H1 (cell line): ENCODE data around the gene CX3CR1. TPM values are rescaled to one million over a fixed set of nuclear protein-coding genes. Genes with fewer than 3 reads are reported as not detected.

Source experiments
- CTCF ChIA-PET: fragments of 300-600 bp; sonication (Branson Sonifier 250); formaldehyde crosslinking; loops from one replicate; lab custom pipeline; 2021; ENCODE audit not compliant: partially characterized antibody; lab: Charles Lee
- POLR2A ChIA-PET: fragments of 300-600 bp; sonication (Branson Sonifier 250); formaldehyde crosslinking; loops from one replicate; lab custom pipeline; 2021; ENCODE audit warnings: inconsistent platforms; ENCODE audit not compliant: partially characterized antibody; lab: Charles Lee
- DNase-seq, 2 experiments: peaks; one replicate each; pipeline versions ENCODE4 v3.0.0 to v3.0.0-alpha.2; 2010 to 2022; ENCODE audit warnings: low spot score in 2 of 2, low read depth in 1 of 2, mixed read lengths in 1 of 2
- FAIRE-seq: peaks from 2 replicates; lab custom pipeline; 2011; peaks lifted over from hg19 to GRCh38; lab: Jason Lieb, UNC
- H2AFZ ChIP-seq: 2 replicates; pipeline ENCODE4 v1.8.1; 2012; ENCODE audit warnings: low read length, inconsistent platforms
- H2AK5ac ChIP-seq: 2 replicates; pipeline ENCODE4 v1.6.1; 2013; ENCODE audit warnings: low read depth, low read length
- H2BK120ac ChIP-seq: replicated peaks from 2 replicates; pipeline ENCODE3; 2013; ENCODE audit warnings: low read depth, low read length, inconsistent platforms
- H2BK12ac ChIP-seq: 2 replicates; pipeline ENCODE4 v1.6.1; 2013; ENCODE audit warnings: low read depth, low read length
- H2BK15ac ChIP-seq: 2 replicates; pipeline ENCODE4 v1.6.1; 2013; ENCODE audit warnings: low read length
- H2BK20ac ChIP-seq: 2 replicates; pipeline ENCODE4 v1.6.1; 2013; ENCODE audit warnings: low read length
- H2BK5ac ChIP-seq: 2 replicates; pipeline ENCODE4 v1.6.1; 2013; ENCODE audit warnings: low read depth, low read length
- H3K14ac ChIP-seq: 2 replicates; pipeline ENCODE4 v1.6.1; 2013; ENCODE audit warnings: inconsistent platforms; ENCODE audit not compliant: insufficient read length
- H3K18ac ChIP-seq: 2 replicates; pipeline ENCODE4 v1.6.1; 2013; ENCODE audit warnings: low read length; ENCODE audit errors: extremely low read depth
- H3K23ac ChIP-seq: 2 replicates; pipeline ENCODE4 v1.6.1; 2013; ENCODE audit warnings: inconsistent platforms; ENCODE audit not compliant: insufficient read length
- H3K23me2 ChIP-seq: 2 replicates; pipeline ENCODE4 v1.6.1; 2013; ENCODE audit warnings: low read depth, low read length
- H3K27ac ChIP-seq: 2 replicates; pipeline ENCODE4 v1.6.1; 2011; ENCODE audit warnings: low read depth, low read length, inconsistent platforms
- H3K27me3 ChIP-seq, 4 experiments: replicated peaks in 1 of 4; 1 replicate in 1 of 4; 2 replicates in 3 of 4; pipeline versions ENCODE4 v1.6.1 to v1.8.1; 2011 to 2013; ENCODE audit warnings: low read length in 3 of 4, mild to moderate bottlenecking in 3 of 4, inconsistent platforms in 2 of 4, mixed read lengths in 2 of 4, moderate library complexity in 1 of 4; ENCODE audit not compliant: control insufficient read depth in 3 of 4, insufficient read depth in 3 of 4; ENCODE audit errors: extremely low read depth in 1 of 4
- H3K36me3 ChIP-seq, 4 experiments: 2 replicates each; pipeline versions ENCODE4 v1.6.1 to v1.8.1; 2011 to 2013; ENCODE audit warnings: mild to moderate bottlenecking in 4 of 4, low read length in 3 of 4, moderate library complexity in 2 of 4, control low read depth in 1 of 4, inconsistent platforms in 1 of 4; ENCODE audit not compliant: insufficient read depth in 4 of 4, control insufficient read depth in 2 of 4
- H3K4ac ChIP-seq: replicated peaks from 2 replicates; pipeline ENCODE3; 2013; ENCODE audit warnings: low read length, low read depth, mixed read lengths, inconsistent platforms; ENCODE audit not compliant: insufficient read length
- H3K4me1 ChIP-seq, 4 experiments: replicated peaks in 1 of 4; 1 replicate in 1 of 4; 2 replicates in 3 of 4; pipeline versions ENCODE4 v1.6.1 to v1.8.1; 2011 to 2013; ENCODE audit warnings: low read length in 3 of 4, inconsistent platforms in 2 of 4, mixed read lengths in 1 of 4; ENCODE audit not compliant: insufficient read depth in 4 of 4, control insufficient read depth in 3 of 4
- H3K4me2 ChIP-seq, 2 experiments: 2 replicates each; pipeline versions ENCODE4 v1.6.1 to v1.8.1; 2011 to 2013; ENCODE audit warnings: low read depth in 2 of 2, low read length in 2 of 2, control low read depth in 1 of 2, inconsistent platforms in 1 of 2, mild to moderate bottlenecking in 1 of 2; ENCODE audit not compliant: insufficient read depth in 1 of 2
- H3K4me3 ChIP-seq, 4 experiments: fragments of 200-600, 300-600 bp in 1 of 4; sonication (generic), shearing (Covaris generic), sonication (Bioruptor Twin) in 1 of 4; 2 replicates each; pipeline versions ENCODE4 v1.5.1 to v1.8.1; 2011 to 2016; ENCODE audit warnings: low read length in 4 of 4, low read depth in 3 of 4, control low read depth in 2 of 4, inconsistent platforms in 2 of 4, mild to moderate bottlenecking in 2 of 4, mixed read lengths in 1 of 4, moderate library complexity in 1 of 4; ENCODE audit not compliant: insufficient read depth in 2 of 4; ENCODE audit errors: extremely low read depth in 1 of 4
- H3K56ac ChIP-seq: replicated peaks from 2 replicates; pipeline ENCODE3; 2013; ENCODE audit warnings: low read depth, mild to moderate bottlenecking, mixed read lengths, low read length, inconsistent platforms; ENCODE audit not compliant: insufficient read length
- H3K79me1 ChIP-seq: 2 replicates; pipeline ENCODE4 v1.6.1; 2013; ENCODE audit warnings: low read depth, low read length, control low read depth
- H3K79me2 ChIP-seq, 2 experiments: 2 replicates each; pipeline versions ENCODE4 v1.6.1 to v1.8.1; 2012 to 2013; ENCODE audit warnings: low read length in 2 of 2, mild to moderate bottlenecking in 2 of 2, inconsistent platforms in 1 of 2; ENCODE audit not compliant: insufficient read depth in 2 of 2, control insufficient read depth in 1 of 2
- H3K9ac ChIP-seq, 4 experiments: replicated peaks in 1 of 4; 1 replicate in 1 of 4; 2 replicates in 3 of 4; pipeline versions ENCODE4 v1.6.1 to v1.8.1; 2011 to 2013; ENCODE audit warnings: low read depth in 3 of 4, low read length in 3 of 4, control low read depth in 2 of 4, mild to moderate bottlenecking in 2 of 4, moderate library complexity in 2 of 4, inconsistent platforms in 1 of 4; ENCODE audit errors: extremely low read depth in 1 of 4
- H3K9me3 ChIP-seq, 2 experiments: 2 replicates each; pipeline versions ENCODE4 v1.6.1 to v1.8.1; 2012 to 2013; ENCODE audit warnings: mild to moderate bottlenecking in 2 of 2, moderate library complexity in 2 of 2, control low read depth in 1 of 2, inconsistent platforms in 1 of 2, low read depth in 1 of 2, low read length in 1 of 2, mixed read lengths in 1 of 2; ENCODE audit not compliant: insufficient read depth in 2 of 2
- H4K20me1 ChIP-seq, 2 experiments: replicated peaks in 1 of 2; 2 replicates each; pipeline versions ENCODE3 to v1.8.1; 2011 to 2013; ENCODE audit warnings: inconsistent platforms in 2 of 2, low read length in 2 of 2, mild to moderate bottlenecking in 1 of 2; ENCODE audit not compliant: insufficient read depth in 2 of 2, control insufficient read depth in 1 of 2
- H4K5ac ChIP-seq: 2 replicates; pipeline ENCODE4 v1.6.1; 2013; ENCODE audit warnings: low read length, low read depth, mixed read lengths, inconsistent platforms; ENCODE audit not compliant: insufficient read length
- H4K8ac ChIP-seq: 2 replicates; pipeline ENCODE4 v1.8.0; 2013; ENCODE audit warnings: mild to moderate bottlenecking, moderate library complexity, low read length, inconsistent platforms; ENCODE audit not compliant: insufficient read depth; ENCODE audit errors: extremely low read depth
- H4K91ac ChIP-seq: replicated peaks from 2 replicates; pipeline ENCODE3; 2013; ENCODE audit warnings: low read length, mixed read lengths, inconsistent platforms; ENCODE audit not compliant: insufficient read length
- ASH2L ChIP-seq: fragments of 200-600, 300-600 bp; sonication (generic); IDR thresholded peaks from one replicate; pipeline ENCODE4 v1.7.1; 2017; ENCODE audit warnings: low read length
- BRCA1 ChIP-seq: IDR thresholded peaks from 2 replicates; pipeline ENCODE4 v1.6.1; 2012; ENCODE audit warnings: low read depth, low read length, improper control_type of control experiment
- HDAC6 ChIP-seq: IDR thresholded peaks from one replicate; pipeline ENCODE4 v1.7.1; 2012; ENCODE audit warnings: low read depth, mild to moderate bottlenecking, inconsistent platforms, low read length, moderate library complexity
- RBBP5 ChIP-seq: IDR thresholded peaks from 2 replicates; pipeline ENCODE4 v1.7.1; 2012; ENCODE audit warnings: low read depth, mild to moderate bottlenecking, inconsistent platforms, low read length, moderate library complexity, borderline replicate concordance
- SRF ChIP-seq: IDR thresholded peaks from 2 replicates; pipeline ENCODE4 v1.6.1; 2011; ENCODE audit warnings: mild to moderate bottlenecking, low read depth, low read length, moderate library complexity
- TAF7 ChIP-seq: optimal IDR thresholded peaks from 2 replicates; pipeline ENCODE3; 2011; ENCODE audit warnings: low read depth, mild to moderate bottlenecking, inconsistent platforms, low read length, moderate library complexity, borderline replicate concordance
- WGBS, 2 experiments: shearing (Covaris generic) in 1 of 2; methylation state at CpG; one replicate each; pipeline versions ENCODE4 v1.1.6 to v1.1.7; 2013 to 2015; ENCODE audit warnings: low lambda C conversion rate in 2 of 2, mixed read lengths in 2 of 2, inconsistent platforms in 1 of 2, low coverage in 1 of 2, missing lambda C conversion rate in 1 of 2; ENCODE audit not compliant: insufficient replicate concordance in 2 of 2, insufficient coverage in 1 of 2, insufficient read length in 1 of 2; ENCODE audit errors: extremely low coverage in 1 of 2, missing lambda C conversion rate in 1 of 2; 5-methylcytosine and 5-hydroxymethylcytosine counted together
- polyA plus RNA-seq, 7 experiments: library from polyadenylated mRNA; depleted of rRNA in 3 of 7; stranded (reverse) in 5 of 7; unstranded in 2 of 7; fragments of >200 nt in 5 of 7; fragments of 200-250 nt in 2 of 7; gene quantifications; 1 replicate in 5 of 7; 2 replicates in 1 of 7; 4 replicates in 1 of 7; pipeline versions ENCODE4 v1.2.1 to v1.2.3, GENCODE V29; 2011 to 2013; ENCODE audit warnings: missing spikeins in 2 of 7, mixed read lengths in 2 of 7
- total RNA-seq: library from RNA; stranded (reverse); fragmentation: NEBNext Ultra II Directional; extraction: Animal tissue kit (Norgen Biotek cat#: 25700); gene quantifications from 2 replicates; pipeline ENCODE4 v1.2.1, GENCODE V29; 2021

Gene CX3CR1
- total and polyA plus RNA-seq, 2 of the 8 experiments (the other 6 are each of a cell fraction or from before 2014, with no cell fraction given) = 0.08 TPM; not detected in 1

- no peak overlapping the region for H2BK15ac ChIP-seq
- no peak overlapping the region for H2BK120ac ChIP-seq
- CTCF ChIA-PET = interaction anchor here (0.7 to 30.1 kb wide), 17 partner anchors 12 to 187 kb away, joined by 3 to 767 read pairs (median 11); partner anchors contain the start of genes CX3CR1 and XIRP1
- H2AFZ ChIP-seq = no peak overlapping the region
- H4K8ac ChIP-seq = no peak overlapping the region
- no peak overlapping the region for H3K4me3 ChIP-seq
- no peak overlapping the region for H3K18ac ChIP-seq
- H3K4me2 ChIP-seq = no peak overlapping the region
- no peak overlapping the region for H3K9ac ChIP-seq
- no peak overlapping the region for H2BK20ac ChIP-seq
- no peak for TF ChIP-seq RBBP5
- no peak for TF ChIP-seq TAF7
- no peak for TF ChIP-seq BRCA1
- no peak for TF ChIP-seq SRF
- no peak for TF ChIP-seq ASH2L
- TF ChIP-seq HDAC6 = no peak
- H2BK12ac ChIP-seq = no peak overlapping the region
- no peaks in the 10 kb centered on the region for H3K79me2 ChIP-seq
- H4K20me1 ChIP-seq = no peaks in the 10 kb centered on the region
- DNase-seq (no peak), FAIRE-seq (no peak)
- no peaks in the 10 kb centered on the region for H3K79me1 ChIP-seq
- no peak overlapping the region for H3K56ac ChIP-seq
- no peak overlapping the region for H2AK5ac ChIP-seq
- no peak overlapping the region for H4K91ac ChIP-seq
- H3K4me1 ChIP-seq = no peaks in the 10 kb centered on the region; a peak in 2 of 7 replicates
- POLR2A ChIA-PET = interaction anchor here (0.8 to 1.7 kb wide), 3 partner anchors 14 to 136 kb away, joined by 3 to 4 read pairs (median 3); no protein-coding TSS in a partner anchor
- H3K23me2 ChIP-seq = no peaks in the 10 kb centered on the region
- 89% methylated on average over 4 of the region's 4 CpGs; no CpG with 5 or more reads in 1 of the 2 experiments for WGBS, 2 experiments
- no peaks in the 10 kb centered on the region for H3K27me3 ChIP-seq
- no peak overlapping the region for H3K14ac ChIP-seq
- H2BK5ac ChIP-seq = no peak overlapping the region
- H3K4ac ChIP-seq = no peak overlapping the region
- no peak overlapping the region for H4K5ac ChIP-seq
- H3K23ac ChIP-seq = no peak overlapping the region
- H3K36me3 ChIP-seq = no peaks in the 10 kb centered on the region
- H3K9me3 ChIP-seq = no peaks in the 10 kb centered on the region
- no peak overlapping the region for H3K27ac ChIP-seq
Observed at GRCh38 chr3:39290255-39290654, 10.4 kb upstream of the CX3CR1 start.
